ENCODE data around the gene KCNIP3. TPM values are rescaled to one million over a fixed set of nuclear protein-coding genes. Genes with fewer than 3 reads are reported as not detected.

KCNIP3 gene
- total RNA-seq, 1 experiment from 2014 or later, result 4.5 TPM

GRCh38 chr2:95281071-95281470 lies 16.1 kb upstream of the KCNIP3 start:
- Histone ChIP-seq H3K4me3 (no peak overlapping the region), H2AFZ (no peak overlapping the region), H3K79me2 (ENCODE audit: low read depth) (peaks cover 45% of the 10 kb centered on the region), H3K4me2 (no peak overlapping the region), H3K9me2 (ENCODE audit: insufficient read depth) (no peaks in the 10 kb centered on the region), H3K9me3 (ENCODE audit: insufficient read depth, low read depth) (no peaks in the 10 kb centered on the region), H3K27ac (no peak overlapping the region), H3K36me3 (ENCODE audit: low read depth) (peaks cover 49% of the 10 kb centered on the region), H3K4me1 (replicated peaks; ENCODE audit: insufficient read depth) (peaks cover 29% of the 10 kb centered on the region), H4K20me1 (ENCODE audit: insufficient read depth) (peaks cover 17% of the 10 kb centered on the region; the same call in 1 of the 2 replicates), H3F3A (ENCODE audit: insufficient read depth, low read depth) (peaks cover 25% of the 10 kb centered on the region; the same call in 1 of the 2 replicates), H3K27me3 (ENCODE audit: insufficient read depth, low read depth) (no peaks in the 10 kb centered on the region)
- intact Hi-C loops (cut with micrococcal nuclease; ENCODE audit: unreplicated experiment), result no loop called here
- DNase-seq, result no peak
- CTCF ChIA-PET, result interaction anchor here (0.6 to 0.7 kb wide), 2 partner anchors 21 to 50 kb away, joined by 3 to 13 read pairs; no protein-coding TSS in a partner anchor
- BruUV-seq (replicated peaks), result no TSS peak
- TF ChIP-seq CTCF (conservative IDR thresholded peaks at IDR 0.05) (no peak), EZH2 (IDR thresholded peaks at IDR 0.05; ENCODE audit: low read depth) (no peak)
- POLR2A ChIA-PET (ENCODE audit: unreplicated experiment), result no interaction called here

- intact Hi-C loops (cut with micrococcal nuclease; ENCODE audit: unreplicated experiment), result no loop called here
- no TSS peak for BruUV-seq (replicated peaks)
- H4K20me1 ChIP-seq (ENCODE audit: insufficient read depth), result peaks cover 17% of the 10 kb centered on the region; the same call in 1 of the 2 replicates
- no peak overlapping the region for H3K4me2 ChIP-seq
- no peak overlapping the region for H3K4me3 ChIP-seq
- no peaks in the 10 kb centered on the region for H3K27me3 ChIP-seq (ENCODE audit: insufficient read depth, low read depth)
- no peak for DNase-seq
- POLR2A ChIA-PET (ENCODE audit: unreplicated experiment), result interaction anchor here (0.7 kb wide), 1 partner anchor 225 kb away, joined by 4 read pairs; no protein-coding TSS in a partner anchor
- H3K36me3 ChIP-seq (ENCODE audit: low read depth), result peaks cover 50% of the 10 kb centered on the region
- H2AFZ ChIP-seq, result no peak overlapping the region
- peaks cover 24% of the 10 kb centered on the region; the same call in 1 of the 2 replicates for H3F3A ChIP-seq (ENCODE audit: insufficient read depth, low read depth)
- peaks cover 38% of the 10 kb centered on the region for H3K79me2 ChIP-seq (ENCODE audit: low read depth)
- TF ChIP-seq CTCF (conservative IDR thresholded peaks at IDR 0.05) (no peak), EZH2 (IDR thresholded peaks at IDR 0.05; ENCODE audit: low read depth) (no peak)
- H3K9me3 ChIP-seq (ENCODE audit: insufficient read depth, low read depth), result no peaks in the 10 kb centered on the region
- H3K27ac ChIP-seq, result no peak overlapping the region
- CTCF ChIA-PET, result no interaction called here
- no peaks in the 10 kb centered on the region for H3K9me2 ChIP-seq (ENCODE audit: insufficient read depth)
- H3K4me1 ChIP-seq (replicated peaks; ENCODE audit: insufficient read depth), result peaks cover 22% of the 10 kb centered on the region
Measured at GRCh38 chr2:95281786-95282185, 15.4 kb upstream of the KCNIP3 start.

- DNase-seq, result no peak
- Histone ChIP-seq H3K4me1 (replicated peaks; ENCODE audit: insufficient read depth) (peaks cover 15% of the 10 kb centered on the region), H3K36me3 (ENCODE audit: low read depth) (peaks cover 56% of the 10 kb centered on the region), H3K79me2 (ENCODE audit: low read depth) (peaks cover 31% of the 10 kb centered on the region), H3K9me2 (ENCODE audit: insufficient read depth) (no peaks in the 10 kb centered on the region), H3K27me3 (ENCODE audit: insufficient read depth, low read depth) (no peaks in the 10 kb centered on the region), H4K20me1 (ENCODE audit: insufficient read depth) (peaks cover 17% of the 10 kb centered on the region; the same call in 1 of the 2 replicates), H3K9me3 (ENCODE audit: insufficient read depth, low read depth) (no peaks in the 10 kb centered on the region), H3K4me2 (no peak overlapping the region), H3K4me3 (no peak overlapping the region), H3K27ac (no peak overlapping the region), H3F3A (ENCODE audit: insufficient read depth, low read depth) (peaks cover 19% of the 10 kb centered on the region; the same call in 1 of the 2 replicates), H2AFZ (no peak overlapping the region)
- ChIA-PET CTCF (no interaction called here), POLR2A (ENCODE audit: unreplicated experiment) (interaction anchor here (0.7 kb wide), 1 partner anchor 226 kb away, joined by 4 read pairs; no protein-coding TSS in a partner anchor)
- BruUV-seq (replicated peaks), result no TSS peak
- no peak for TF ChIP-seq EZH2 (IDR thresholded peaks at IDR 0.05; ENCODE audit: low read depth)
- TF ChIP-seq CTCF (conservative IDR thresholded peaks at IDR 0.05), result no peak
- intact Hi-C loops (cut with micrococcal nuclease; ENCODE audit: unreplicated experiment), result no loop called here
Measured at GRCh38 chr2:95282458-95282857, 14.7 kb upstream of the KCNIP3 start.
